AG09309 (cell line): ENCODE results near the gene TOR2A.

Source experiments
- DNase-seq: peaks from one replicate; pipeline ENCODE4 v3.0.0-alpha.2; 2010; ENCODE audit warnings: low read depth
- H3K4me3 ChIP-seq: 2 replicates; pipeline ENCODE4 v1.5.1; 2011; ENCODE audit warnings: mild to moderate bottlenecking, low read depth, low read length, moderate library complexity; ENCODE audit not compliant: control insufficient read depth
- CTCF ChIP-seq: IDR thresholded peaks from 2 replicates; pipeline ENCODE4 v1.5.1; 2011; ENCODE audit warnings: mild to moderate bottlenecking, low read depth, low read length, inconsistent platforms; ENCODE audit not compliant: insufficient read depth, control insufficient read depth; ENCODE audit errors: missing control alignments

Gene TOR2A

GRCh38 chr9:127693697-127694096 lies 41.4 kb downstream of the TOR2A start:
- no peak for DNase-seq
- no peak for TF ChIP-seq CTCF
- H3K4me3 ChIP-seq, result no peak overlapping the region

GRCh38 chr9:127693143-127693542 lies 42.0 kb downstream of the TOR2A start:
- TF ChIP-seq CTCF, result no peak
- no peak for DNase-seq
- no peak overlapping the region for H3K4me3 ChIP-seq

GRCh38 chr9:127692071-127692470 lies 43.0 kb downstream of the TOR2A start:
- no peak for TF ChIP-seq CTCF
- DNase-seq, result no peak
- no peak overlapping the region for H3K4me3 ChIP-seq

- TF ChIP-seq CTCF, result no peak
- DNase-seq, result no peak
Measured at GRCh38 chr9:127690735-127691134, 44.4 kb downstream of the TOR2A start.

GRCh38 chr9:127689329-127690000 lies 45.6 kb downstream of the TOR2A start:
- H3K4me3 ChIP-seq, result no peak overlapping the region
- no peak for TF ChIP-seq CTCF
- DNase-seq, result no peak

More at GRCh38 chr9:127690735-127691134, 44.4 kb downstream of the TOR2A start:
- no peak overlapping the region for H3K4me3 ChIP-seq

GRCh38 chr9:127686461-127687393 lies 48.4 kb downstream of the TOR2A start:
- no peak for DNase-seq
- TF ChIP-seq CTCF, result no peak
- no peak overlapping the region for H3K4me3 ChIP-seq
